NCI-H1694 (cell line): Measurements from ENCODE around the gene GFRA1.

Source experiments
- DNase-seq: peaks from one replicate; lab custom pipeline; 2025; lab: John Stamatoyannopoulos, UW

The GFRA1 gene

DNA sequence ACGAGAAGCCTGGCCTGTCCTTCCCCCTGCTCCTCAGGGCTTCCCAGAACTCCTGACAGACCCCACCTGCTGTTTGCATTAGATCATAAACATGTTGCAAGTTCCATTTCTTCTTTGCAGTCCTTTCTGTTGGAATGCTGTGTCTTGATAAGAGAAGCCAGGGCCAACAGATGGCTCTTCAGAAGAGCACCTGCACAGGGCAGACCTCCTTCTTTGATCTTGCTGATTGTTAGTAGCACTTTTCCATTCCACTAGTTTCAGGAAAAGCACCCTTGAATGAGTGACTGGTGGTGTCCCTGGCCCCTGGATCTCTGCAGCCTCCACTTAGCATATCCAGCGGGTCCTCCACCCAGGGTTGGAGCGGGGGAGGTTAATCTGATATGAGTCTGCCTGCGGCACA lies 243.2 kb downstream of the GFRA1 start:
- DNase-seq, result no peak

DNA sequence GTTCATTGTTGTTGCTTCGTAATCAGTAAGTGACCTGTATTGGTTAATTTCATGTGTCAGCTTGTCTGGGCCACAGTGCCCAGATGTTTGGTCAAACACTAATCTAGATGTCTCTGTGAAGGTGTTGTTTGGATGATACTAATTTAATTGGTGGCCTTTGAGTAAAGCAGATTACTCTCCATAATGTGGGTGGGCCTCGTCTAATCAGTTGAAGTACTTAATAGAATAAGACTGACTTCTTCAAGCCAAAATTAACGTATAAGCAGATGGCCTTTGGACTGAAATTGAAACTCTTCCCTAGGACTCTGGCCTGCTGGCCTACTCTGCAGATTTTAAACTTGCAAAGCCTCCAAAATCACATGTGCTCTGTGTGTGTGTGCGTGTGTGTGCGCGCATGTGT lies 245.7 kb downstream of the GFRA1 start:
- DNase-seq, result no peak

DNA sequence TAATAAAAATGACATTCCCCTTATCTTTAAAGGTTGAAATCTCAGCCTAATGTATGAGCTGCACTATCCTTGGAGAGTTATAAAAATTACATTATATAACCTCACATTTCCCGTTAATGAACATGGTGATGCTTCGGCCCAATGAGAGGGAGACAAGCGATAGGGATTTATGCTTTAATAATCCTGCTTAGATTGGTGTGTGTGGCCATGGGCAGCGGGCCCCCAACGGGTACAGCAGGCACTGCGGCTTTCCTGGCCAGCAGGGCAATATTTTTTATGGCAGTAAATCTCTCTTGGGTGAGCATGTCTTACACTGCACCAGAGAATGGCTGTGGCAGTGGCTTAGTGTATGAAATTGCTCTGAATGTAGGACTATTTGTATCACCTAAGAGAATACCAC lies 246.3 kb downstream of the GFRA1 start:
- no peak for DNase-seq

DNA sequence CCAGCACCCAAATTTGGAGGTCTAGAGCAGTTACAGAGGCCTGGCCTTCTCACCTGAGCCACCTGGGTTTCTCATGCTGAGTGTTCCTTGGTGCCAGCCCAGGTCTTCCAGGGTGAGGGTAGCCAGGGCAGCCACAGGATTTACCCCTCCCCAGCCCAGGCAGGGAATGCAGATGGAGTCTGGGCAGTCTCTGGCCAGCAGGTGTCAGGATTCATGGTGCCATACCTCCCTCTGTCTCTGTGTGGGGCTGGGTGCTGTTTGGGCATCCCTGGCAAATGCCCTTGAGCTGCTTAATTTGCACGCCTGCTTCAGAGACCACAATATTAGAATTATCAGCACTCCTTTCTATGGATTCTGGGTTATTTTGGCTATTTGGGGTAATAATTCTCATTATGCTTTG lies 246.7 kb downstream of the GFRA1 start:
- DNase-seq, result no peak

DNA sequence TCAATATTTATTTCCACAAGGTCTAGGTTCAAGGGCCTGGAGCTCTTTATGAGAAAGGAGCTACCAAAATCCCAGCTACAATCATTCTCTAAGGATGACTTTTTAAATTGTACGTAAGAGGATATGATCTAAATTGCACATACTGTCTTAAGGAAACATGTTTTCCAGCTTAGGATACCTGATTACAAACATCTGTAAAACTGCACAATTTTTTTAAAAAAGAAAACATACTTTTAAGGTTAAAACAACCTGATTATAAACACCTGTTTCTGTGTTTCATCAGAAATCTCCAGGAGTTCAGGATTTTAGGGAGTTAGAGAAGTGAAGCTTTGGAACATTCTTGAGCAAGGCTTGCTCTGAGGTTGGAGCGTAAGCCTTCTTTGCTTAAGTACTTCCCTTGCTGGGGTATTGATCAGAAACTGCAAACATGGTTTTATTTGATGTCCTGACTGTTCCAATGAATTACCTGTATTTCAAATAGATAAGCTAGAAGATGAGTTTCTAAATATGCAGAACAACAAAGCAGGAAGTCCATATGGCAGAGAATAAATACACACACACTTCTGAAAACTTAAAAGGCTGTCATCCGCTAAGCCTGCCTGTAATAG lies 248.6 kb downstream of the GFRA1 start:
- no peak for DNase-seq

DNA sequence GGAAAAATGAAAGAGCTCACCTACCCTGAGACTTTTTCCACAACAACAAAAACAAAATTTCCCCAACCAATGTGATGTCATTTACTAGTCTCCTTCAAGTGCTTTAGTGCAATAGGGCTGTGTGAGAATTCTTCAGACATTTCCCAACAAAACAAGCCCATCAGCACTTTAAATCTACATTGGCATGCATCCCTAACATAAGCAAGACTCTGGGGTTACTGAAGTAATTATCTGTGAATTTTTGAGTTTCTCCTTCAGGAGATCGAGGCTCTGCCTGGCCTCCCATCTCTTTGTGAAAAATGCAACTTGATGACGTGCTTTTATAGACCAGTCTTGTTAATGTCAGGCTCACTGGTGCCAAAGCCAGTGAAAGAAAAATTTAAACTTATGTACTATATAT lies 255.6 kb downstream of the GFRA1 start:
- no peak for DNase-seq

DNA sequence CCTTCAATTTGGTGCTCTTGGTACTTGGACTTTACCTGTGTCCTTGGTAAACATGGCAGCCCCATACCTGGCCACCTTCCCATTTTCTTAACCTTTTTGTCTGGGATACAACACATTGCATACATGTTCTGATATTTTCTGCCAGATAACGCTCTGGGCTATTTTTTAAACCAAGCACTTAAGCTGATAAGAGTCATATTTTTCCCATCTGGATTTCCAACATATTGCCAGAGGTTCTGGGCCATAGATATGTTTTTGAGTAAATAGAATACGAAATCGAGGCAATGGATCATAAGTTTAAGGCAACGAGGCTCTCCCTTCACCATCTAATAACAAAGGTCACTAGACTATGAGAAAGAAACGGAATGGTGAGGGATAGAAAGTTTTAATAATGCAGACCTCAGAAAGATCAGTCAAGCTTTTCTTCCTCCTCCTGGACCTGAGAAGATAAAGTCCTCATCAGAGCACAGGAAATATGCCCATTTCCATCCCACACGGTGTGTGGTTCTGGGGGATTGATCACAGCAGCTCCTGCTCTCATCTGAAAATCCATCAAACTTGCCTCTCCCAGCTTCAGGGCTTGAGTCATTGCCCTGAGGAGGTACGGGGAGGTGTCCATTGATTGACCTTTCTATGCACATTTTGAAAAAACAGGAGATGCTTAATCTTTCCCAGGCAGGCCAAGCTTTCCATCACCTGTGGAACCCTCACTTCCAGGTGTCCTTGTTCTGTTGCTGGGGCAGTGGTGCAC lies 257.2 kb downstream of the GFRA1 start:
- no peak for DNase-seq

DNA sequence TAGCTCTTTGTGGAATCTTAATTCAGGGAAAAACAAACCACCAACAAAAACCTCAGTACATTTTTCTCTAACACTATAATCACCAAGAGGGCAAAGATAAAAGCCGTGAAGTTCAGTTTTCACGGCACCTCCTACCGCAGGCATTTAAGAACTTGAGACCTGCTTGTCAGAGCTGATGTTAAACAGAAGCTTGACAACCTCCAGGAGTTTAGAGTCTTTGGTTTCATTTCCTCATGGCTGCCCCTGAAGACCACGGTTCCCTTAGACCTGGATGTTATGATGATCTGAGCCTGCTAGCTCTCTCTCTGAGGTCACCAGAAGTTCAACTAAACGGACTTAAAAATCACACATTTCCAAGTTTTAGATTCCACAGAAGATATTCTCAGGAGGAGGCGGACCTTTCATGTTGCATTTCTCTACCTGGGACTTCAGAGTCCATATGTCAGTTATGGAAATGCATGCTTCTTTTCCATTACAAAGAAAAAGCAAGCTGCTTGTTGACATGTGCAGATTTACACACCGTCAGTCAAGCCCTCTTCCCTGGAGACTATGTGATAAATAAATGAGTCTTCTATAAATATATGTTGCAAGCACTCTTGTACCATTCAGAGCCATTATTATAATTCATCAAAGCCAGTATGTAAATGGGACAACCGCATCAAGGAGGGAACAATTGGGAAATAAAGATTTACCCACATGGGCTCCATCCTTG lies 258.0 kb downstream of the GFRA1 start:
- DNase-seq, result no peak

DNA sequence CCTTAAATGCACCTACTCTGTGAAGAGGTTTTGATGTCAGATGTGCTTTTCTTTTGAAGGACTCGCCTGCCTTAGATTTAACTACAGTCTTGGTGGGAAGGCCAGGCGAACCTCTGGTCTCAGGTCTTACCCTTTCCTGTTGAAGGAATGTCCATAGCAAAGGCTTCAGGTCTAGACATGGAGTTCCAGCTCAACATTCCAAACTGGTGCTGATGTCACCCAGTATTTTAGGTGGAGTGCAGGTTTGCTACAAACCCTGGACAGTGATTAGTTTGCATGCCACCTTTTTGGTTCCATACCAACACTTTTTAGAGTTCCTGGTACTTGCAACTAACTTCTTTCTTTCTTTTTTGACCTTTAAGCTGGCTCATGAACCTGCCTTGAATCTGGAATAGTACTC lies 258.7 kb downstream of the GFRA1 start:
- DNase-seq, result no peak

DNA sequence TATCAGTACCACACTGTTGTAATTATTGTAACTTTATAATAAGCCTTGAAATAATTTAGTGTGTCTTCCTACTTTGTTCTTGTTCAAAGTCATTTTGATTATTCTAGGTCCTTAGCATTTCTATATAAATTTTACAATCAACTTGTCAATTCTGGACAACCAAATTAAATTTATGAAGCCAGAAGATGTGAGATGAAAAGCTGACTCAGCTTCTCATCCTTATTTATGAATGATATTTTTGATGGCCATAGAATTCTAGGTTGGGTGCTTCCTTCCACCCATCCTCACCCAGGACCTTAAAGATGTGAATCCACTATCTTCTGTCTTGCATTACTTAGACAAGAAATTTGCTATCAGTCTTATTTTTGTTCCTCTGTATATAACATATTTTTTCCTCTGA lies 261.1 kb downstream of the GFRA1 start:
- DNase-seq, result no peak

DNA sequence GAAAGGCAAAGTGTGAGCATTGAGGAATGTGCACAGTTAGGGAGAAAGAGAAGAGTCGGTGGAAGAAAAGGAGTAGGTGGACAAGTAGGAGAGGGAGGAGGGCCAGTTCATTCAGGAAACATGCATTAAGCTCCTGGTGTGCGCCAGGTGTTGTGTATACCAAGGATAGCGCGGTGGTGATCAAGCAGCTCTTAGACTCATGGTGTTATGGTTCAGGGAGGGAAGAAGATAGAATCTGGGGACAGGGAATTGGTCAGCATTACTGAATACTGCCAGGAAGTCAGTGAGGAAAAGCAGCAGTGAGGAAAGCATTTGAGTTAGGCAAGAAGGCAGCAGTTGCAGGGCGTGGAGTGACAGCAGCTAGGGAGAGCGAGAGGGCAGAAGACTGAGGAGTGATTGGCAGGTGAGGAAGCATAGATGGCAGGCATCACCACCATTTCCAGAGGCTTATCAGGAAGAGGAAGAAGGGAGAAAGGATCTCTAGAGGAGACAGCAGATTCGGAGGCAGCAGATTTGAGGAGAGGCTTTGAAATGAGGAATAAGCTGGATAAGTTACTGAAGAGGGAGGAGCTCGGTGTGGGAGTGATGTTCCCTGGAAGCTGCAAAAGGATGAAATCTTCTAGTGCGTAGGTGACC lies 265.6 kb downstream of the GFRA1 start:
- DNase-seq, result no peak
